Putamen (tissue), 1 donor: ENCODE results near the gene PIP4K2B.
"Not testable (repeated sequence)": the region's sequence is repeated elsewhere in the genome, so short reads cannot be mapped to it uniquely, and the experiment has no call there.

Experiments used
- DNase-seq: peaks from one replicate; pipeline ENCODE4 v3.0.0-alpha.2; 2016; ENCODE audit warnings: low spot score

The PIP4K2B gene

DNA sequence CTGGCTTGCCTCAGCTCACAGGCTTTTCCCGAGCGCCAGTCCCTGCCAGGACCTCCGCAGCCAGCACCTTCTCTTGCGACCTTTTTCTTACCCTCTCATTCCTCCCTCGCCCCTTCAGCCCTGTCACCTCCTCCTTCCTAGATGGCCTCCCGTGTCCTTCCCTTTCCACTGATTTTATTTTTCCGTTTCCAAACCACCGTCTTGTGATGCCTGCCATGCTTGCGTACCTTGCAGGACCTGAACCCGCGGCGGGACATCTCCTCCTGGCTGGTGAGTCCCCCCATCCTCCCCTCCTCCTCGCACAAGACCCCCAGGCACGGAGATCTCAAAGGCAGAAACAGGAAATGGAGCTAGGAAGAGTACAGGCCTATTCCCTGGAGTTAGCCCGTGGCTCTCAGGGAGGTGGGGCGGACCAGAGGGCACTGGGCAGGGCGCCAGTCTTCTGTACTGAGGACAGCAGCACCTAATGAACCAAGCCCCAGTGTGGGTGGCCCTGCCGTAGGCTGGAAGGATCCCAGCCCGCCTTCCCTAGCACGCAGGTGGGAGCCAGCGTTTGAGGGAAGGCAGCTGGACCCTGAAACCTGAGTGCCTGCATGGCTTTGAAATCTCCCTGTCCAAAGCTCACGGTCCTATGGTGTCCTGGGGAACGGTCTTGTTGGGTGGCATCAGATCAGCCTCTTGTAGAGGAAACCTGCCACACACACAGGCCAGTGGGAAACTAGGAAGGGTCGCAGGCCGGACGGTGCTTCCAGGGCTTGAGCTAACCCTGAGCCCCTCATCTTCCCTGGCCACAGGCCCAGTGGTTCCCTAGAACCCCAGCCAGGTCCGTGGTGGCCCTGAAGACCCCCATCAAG is 68.6 kb downstream of the PIP4K2B start:
- DNase-seq = no peak

DNA sequence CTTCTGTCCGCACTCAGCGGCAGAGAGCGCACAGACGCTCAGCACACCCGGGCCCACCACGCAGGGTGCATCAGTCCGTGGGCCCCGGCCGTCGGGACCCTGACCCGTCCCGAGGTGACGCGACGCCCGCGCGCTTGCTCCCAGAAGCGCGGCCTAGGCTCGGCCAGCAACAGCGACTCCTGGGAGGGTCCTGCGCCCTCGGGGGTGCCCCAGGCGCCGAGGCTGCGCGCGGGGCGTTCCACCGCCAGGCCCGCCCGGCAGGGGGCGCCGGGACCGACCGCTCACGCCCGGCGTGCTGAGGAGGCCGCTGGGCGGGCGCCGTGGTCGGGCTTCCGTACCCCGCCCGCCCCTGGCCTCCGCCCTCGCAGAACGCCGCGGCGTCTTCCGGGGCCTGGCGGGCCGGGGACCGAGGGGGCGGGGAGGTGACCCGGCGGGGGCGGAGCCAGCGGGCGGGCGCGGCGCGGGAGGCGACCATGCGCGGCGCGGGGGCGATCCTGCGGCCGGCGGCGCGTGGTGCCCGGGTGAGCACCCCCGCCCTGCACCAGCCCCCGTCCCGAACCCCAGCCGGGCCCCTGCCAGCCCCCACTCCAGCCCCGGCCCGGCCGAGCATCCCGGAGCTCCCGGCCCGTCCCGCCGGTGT is 69.3 kb downstream of the PIP4K2B start, which contains the start of gene CISD3:
Gene CISD3 (plus strand): TSS at position 456 of the 640 bp plus-strand sequence. CDS start 18 bp downstream, at position 474.
- DNase-seq = peak; percentile 86

DNA sequence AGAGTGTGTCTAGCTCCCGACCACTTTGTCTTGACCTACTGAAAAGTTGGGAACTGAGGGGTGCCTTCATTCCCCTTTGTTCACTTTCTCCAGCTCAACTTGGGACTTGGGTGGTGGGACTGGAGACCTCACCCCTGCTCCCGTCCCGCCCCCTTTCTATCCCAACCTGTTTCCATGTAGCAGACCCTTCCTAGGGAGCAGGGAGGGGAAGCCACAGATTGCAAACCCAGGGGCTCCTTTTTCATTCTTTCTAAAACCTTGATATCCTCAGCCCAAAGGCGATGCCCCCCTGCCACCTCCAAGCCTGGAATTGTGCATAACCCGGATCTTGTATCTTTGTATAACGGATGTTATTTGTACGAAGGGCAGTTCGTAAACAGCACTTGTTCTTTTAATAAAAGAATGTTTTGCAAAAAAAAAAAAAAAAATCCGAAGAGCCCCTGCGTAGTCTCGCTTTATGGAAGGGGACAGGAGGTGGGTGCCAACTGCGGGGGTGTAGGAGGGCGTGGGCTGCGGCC is 69.9 kb downstream of the PIP4K2B start:
- no peak for DNase-seq

DNA sequence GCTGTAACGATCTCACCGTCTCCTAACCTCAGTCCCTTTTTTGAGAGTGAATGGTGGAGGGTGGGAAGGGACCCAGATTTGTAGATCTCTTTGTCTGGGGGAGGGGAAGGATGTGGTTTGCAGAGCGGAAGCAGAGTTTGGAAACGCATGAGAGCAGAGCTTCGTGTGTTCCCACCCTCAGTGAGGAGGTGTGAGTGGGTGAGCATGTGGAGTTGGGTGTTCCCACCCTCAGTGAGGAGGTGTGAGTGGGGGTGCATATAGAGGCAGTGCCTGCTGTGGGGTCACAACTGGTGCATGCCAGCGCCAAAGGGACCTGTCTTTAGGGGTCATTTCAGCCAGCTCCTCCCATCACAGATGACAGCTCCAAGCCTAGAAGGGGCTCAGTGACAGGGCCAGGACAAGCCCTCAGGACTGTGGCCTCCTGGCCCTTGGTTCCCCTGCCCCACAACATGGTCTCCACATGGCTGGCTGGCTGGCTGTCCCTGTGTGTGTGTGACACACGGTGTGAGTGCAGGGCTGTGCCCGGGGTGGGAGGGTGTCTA is 71.0 kb downstream of the PIP4K2B start:
- DNase-seq = no peak

DNA sequence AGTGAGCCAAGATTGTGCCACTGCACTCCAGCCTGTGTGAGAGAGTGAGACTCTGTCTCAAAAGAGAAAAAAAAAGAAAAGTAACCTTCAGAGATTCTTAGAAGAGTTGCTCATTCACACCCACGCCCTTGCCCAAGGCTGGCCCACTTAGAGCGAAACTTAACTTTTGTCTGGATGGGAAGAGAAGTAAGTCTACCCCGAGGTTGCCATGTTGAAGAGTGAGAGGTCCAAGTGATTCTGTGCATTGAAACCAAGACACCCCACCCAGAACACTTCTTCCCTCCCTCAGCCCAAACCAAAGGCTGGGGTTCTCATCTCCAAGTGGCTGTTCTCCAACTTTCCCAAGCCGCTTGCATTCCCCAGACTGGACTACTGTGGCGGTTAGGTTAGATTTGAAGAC is 71.6 kb downstream of the PIP4K2B start:
- DNase-seq = no peak

DNA sequence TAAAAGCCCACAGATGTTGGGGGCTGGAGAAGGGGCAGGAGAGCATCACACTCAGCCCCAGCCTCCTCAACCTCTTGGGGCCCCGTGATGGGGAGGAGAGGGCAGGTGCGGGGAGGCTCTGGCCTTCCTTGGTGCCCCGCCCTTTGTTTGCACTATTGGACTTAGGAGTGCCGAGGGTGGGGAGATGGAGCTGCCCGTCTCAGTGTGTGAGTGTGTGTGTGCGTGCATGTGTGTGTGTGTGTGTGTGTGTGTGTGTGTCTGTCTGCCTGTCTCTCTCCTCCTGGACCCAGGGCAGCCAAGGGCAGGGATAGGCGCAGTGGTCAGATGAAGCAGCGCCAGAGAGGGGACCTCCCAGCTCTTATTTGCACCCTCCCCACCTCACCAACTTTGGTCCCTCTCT is 73.2 kb downstream of the PIP4K2B start:
- DNase-seq = not testable (repeated sequence)

DNA sequence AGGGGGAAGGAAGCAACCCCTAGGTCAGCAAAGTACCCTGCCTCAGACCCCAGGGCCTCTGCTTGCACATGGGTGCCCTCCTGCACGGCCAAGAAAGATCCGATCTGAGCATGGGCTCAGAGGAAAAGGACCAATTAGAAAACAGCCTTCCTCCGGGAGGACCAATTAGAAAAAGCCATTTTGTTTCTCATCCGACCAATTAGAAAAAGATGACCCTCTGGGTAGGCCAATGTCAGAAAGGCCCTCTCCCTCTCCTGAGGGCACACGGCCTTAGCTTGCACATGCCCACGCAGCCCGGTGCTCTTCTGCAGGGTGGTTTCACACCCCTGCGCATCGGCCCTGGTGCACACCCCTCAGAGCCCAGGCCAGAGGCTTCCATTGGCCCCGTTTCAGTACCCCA is 74.3 kb downstream of the PIP4K2B start:
- DNase-seq = no peak

DNA sequence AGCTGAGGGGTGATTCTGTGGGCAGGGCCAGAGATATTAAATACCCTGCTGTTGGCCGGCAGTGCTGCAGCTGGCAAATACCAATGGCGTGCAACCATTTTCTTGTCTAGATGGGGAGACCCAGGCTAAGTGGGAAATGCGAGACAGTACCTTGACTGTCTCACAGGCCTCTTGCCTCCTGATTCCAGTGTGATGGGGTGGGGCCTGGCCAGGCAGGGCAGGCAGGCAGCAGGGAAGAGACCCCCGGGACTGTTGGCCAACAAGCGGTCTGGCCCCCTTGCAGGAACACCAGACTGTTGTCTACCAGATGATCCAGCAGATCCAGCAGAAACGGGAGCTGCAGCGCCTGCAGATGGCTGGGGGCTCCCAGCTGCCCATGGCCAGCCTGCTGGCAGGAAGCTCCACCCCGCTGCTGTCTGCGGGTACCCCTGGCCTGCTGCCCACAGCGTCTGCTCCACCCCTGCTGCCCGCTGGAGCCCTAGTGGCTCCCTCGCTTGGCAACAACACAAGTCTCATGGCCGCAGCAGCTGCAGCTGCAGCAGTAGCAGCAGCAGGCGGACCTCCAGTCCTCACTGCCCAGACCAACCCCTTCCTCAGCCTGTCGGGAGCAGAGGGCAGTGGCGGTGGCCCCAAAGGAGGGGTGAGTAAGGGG is 74.9 kb downstream of the PIP4K2B start:
- peak; percentile 92 for DNase-seq

DNA sequence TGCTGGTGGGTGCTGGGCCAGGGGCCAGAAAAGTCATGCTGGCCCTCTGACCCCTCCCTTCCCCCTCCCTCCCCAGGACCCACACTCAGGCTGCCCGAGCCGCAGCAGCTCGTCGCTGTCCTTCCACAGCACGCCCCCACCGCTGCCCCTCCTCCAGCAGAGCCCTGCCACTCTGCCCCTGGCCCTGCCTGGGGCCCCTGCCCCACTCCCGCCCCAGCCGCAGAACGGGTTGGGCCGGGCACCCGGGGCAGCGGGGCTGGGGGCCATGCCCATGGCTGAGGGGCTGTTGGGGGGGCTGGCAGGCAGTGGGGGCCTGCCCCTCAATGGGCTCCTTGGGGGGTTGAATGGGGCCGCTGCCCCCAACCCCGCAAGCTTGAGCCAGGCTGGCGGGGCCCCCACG is 77.6 kb downstream of the PIP4K2B start:
- DNase-seq = no peak

DNA sequence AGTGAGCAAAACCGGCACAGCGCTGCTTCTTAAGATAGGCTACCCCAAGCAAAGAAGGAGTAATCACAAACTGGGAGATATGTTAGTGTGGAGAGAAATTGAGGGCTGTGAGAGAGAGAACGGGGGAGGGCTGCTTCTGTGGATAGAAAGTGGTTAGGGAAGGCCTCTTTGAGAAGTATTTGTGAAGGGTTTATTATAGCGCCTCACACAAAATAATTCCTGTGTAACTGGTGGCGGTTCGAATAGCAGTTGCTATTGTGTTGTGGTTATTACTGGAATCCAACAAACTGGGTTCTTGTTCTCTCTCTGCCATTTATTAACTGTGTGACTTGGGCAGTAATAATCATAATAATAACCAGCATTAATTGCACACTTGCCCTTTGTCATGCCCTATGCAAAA is 78.4 kb downstream of the PIP4K2B start:
- no peak for DNase-seq

DNA sequence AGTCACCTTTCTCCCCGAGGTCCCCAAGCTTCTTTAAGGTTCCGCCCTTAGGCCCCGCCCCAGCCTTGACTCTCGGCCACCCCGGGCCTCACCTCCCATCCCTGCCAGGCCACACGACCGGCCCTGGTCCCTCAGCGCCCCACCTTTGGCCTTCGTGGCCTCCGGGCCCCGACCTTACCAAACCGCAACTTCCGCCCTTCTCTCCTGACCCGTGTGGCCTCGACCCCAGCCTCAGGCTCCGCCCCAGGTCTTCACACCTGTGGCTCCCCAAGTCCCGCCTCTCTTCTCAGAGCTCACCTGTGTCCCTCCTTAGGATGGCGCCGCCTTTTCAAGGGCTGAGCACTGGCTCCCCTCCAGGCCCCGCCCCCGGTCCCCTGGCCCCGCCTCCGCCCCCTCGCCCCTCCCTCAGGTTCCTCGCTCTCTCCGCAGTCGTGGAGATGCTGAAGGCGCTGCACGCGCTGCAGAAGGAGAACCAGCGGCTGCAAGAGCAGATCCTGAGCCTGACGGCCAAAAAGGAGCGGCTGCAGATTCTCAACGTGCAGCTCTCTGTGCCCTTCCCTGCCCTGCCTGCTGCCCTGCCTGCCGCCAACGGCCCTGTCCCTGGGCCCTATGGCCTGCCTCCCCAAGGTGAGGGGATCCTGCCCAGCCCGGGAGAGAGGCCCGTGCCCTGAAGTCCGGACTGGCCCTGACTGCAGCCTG is 79.3 kb downstream of the PIP4K2B start:
- no peak for DNase-seq

DNA sequence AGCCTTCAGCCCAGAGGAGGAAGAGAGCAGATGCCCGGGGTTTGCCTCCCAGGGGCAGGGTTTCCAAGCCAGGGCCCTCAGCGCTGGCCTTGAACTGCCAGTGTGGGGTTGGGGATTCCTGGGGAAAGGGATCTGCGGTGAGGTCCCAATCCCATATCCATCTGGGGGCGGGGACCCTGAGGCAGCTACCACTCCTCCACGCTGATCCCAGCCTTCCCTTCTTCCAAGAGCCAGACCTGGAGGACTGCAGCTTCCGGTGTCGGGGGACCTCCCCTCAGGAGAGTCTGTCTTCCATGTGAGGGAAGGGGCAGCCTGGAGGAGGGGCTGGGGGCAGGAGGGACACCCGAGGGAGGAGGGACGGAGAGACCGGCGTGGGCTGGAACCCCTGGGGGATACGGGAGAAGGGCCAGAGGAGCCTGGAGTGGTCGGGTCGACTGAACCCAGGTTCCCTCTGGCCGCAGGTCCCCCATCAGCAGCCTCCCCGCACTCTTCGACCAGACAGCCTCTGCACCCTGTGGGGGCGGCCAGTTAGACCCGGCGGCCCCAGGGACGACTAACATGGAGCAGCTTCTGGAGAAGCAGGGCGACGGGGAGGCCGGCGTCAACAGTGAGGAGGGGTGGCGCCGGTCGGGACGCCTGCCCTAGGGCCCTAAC is 79.9 kb downstream of the PIP4K2B start:
- DNase-seq = no peak

DNA sequence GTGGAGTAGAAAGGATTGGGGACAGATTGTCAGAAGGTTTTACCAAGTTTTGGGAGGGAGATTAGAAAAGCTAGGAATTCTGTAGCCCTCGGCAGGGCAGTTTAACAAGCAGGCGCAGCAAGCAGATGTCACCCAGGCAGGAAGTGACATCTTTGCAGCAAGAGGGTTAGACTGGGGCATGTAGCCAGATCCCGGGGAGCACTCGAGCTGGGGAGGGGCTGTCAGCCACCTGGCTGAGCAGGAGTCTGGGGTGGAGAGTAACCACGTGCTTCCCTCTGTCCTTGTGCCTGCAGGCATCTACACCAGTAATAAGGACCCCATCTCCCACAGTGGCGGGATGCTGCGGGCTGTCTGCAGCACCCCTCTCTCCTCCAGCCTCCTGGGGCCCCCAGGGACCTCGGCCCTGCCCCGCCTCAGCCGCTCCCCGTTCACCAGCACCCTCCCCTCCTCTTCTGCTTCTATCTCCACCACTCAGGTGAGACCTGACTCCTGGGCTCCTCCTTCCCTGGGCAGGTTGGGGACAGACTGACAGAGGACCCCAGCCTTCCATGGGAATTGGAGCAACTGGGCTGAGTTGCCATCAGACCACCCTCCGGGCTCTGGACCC is 82.1 kb downstream of the PIP4K2B start:
- no peak for DNase-seq

DNA sequence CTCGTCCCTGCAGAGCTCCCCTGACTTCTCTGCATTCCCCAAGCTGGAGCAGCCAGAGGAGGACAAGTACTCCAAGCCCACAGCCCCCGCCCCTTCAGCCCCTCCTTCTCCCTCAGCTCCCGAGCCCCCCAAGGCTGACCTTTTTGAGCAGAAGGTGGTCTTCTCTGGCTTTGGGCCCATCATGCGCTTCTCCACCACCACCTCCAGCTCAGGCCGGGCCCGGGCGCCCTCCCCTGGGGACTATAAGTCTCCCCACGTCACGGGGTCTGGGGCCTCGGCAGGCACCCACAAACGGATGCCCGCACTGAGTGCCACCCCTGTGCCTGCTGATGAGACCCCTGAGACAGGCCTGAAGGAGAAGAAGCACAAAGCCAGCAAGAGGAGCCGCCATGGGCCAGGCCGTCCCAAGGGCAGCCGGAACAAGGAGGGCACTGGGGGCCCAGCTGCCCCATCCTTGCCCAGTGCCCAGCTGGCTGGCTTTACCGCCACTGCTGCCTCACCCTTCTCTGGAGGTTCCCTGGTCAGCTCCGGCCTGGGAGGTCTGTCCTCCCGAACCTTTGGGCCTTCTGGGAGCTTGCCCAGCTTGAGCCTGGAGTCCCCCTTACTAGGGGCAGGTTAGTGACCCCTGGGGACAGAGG is 82.9 kb downstream of the PIP4K2B start:
- no peak for DNase-seq
